ENCODE results near the gene TBC1D2B.

TBC1D2B gene

GRCh38 chr15:78016860-78017259 lies 60.7 kb downstream of the TBC1D2B start:
- no peak for FAIRE-seq
- no peak for TF ChIP-seq CTCF (IDR thresholded peaks at IDR 0.05; ENCODE audit: insufficient read depth, missing control alignments)
- no peak for DNase-seq (ENCODE audit: insufficient read length, low spot score)

- DNase-seq (ENCODE audit: insufficient read length, low spot score): no peak
- FAIRE-seq: no peak
- TF ChIP-seq CTCF (IDR thresholded peaks at IDR 0.05; ENCODE audit: insufficient read depth, missing control alignments): no peak
Measured at GRCh38 chr15:78012643-78013077, 64.9 kb downstream of the TBC1D2B start.

GRCh38 chr15:78010067-78010466 lies 67.4 kb downstream of the TBC1D2B start:
- FAIRE-seq (no peak), DNase-seq (ENCODE audit: insufficient read length, low spot score) (no peak)
- TF ChIP-seq CTCF (IDR thresholded peaks at IDR 0.05; ENCODE audit: insufficient read depth, missing control alignments): no peak

GRCh38 chr15:78007964-78008886 lies 69.3 kb downstream of the TBC1D2B start:
- FAIRE-seq (no peak), DNase-seq (ENCODE audit: insufficient read length, low spot score) (no peak)
- no peak for TF ChIP-seq CTCF (IDR thresholded peaks at IDR 0.05; ENCODE audit: insufficient read depth, missing control alignments)

- DNase-seq (ENCODE audit: insufficient read length, low spot score) (no peak), FAIRE-seq (no peak)
- no peak for TF ChIP-seq CTCF (IDR thresholded peaks at IDR 0.05; ENCODE audit: insufficient read depth, missing control alignments)
Measured at GRCh38 chr15:78007211-78007931, 70.1 kb downstream of the TBC1D2B start.

- no peak for FAIRE-seq
- DNase-seq (ENCODE audit: insufficient read length, low spot score): no peak
- TF ChIP-seq CTCF (IDR thresholded peaks at IDR 0.05; ENCODE audit: insufficient read depth, missing control alignments): no peak
Measured at GRCh38 chr15:78006567-78007205, 70.8 kb downstream of the TBC1D2B start.

Measured in D721Med (cell line).